Stomach (tissue), 9 donors: ENCODE data around the gene C4BPA. TPM values are rescaled to one million over a fixed set of nuclear protein-coding genes. Genes with fewer than 3 reads are reported as not detected.
A peak's percentile ranks its signal among the peaks of the same experiment; 100 is the strongest.

Experiments used
- DNase-seq, 2 donors: peaks; one replicate each; pipeline versions ENCODE4 v3.0.0 to v3.0.0-alpha.2; 2013 to 2019
- H3K27ac ChIP-seq, 5 donors: fragments of 200-600 bp in 4 of 5; sonication (generic) in 4 of 5; one replicate each; pipeline ENCODE4 v1.5.1; 2013 to 2019; ENCODE audit warnings: mild to moderate bottlenecking in 1 of 5, moderate library complexity in 1 of 5
- H3K27me3 ChIP-seq, 3 donors: fragments of 200-600 bp; sonication (generic); one replicate each; pipeline ENCODE4 v1.5.1; 2017 to 2019; ENCODE audit warnings: mixed run types in 1 of 3
- H3K36me3 ChIP-seq, 4 donors: fragments of 200-600 bp; sonication (generic); 1 replicate in 3 of 4; 2 replicates in 1 of 4; pipeline ENCODE4 v1.5.1; 2016 to 2019
- H3K4me1 ChIP-seq, 4 donors: fragments of 200-600 bp; sonication (generic); one replicate each; pipeline ENCODE4 v1.5.1; 2016 to 2019
- H3K4me3 ChIP-seq, 4 donors: fragments of 200-600 bp; sonication (generic) in 3 of 4; one replicate each; pipeline ENCODE4 v1.5.1; 2016 to 2019; ENCODE audit warnings: mild to moderate bottlenecking in 1 of 4
- H3K9me3 ChIP-seq, 4 donors: fragments of 200-600 bp; sonication (generic); one replicate each; pipeline ENCODE4 v1.5.1; 2016 to 2019
- EP300 ChIP-seq: sonication (generic); formaldehyde crosslinking; IDR thresholded peaks from one replicate; pipeline ENCODE4 v1.6.1; 2017; ENCODE audit warnings: antibody characterized with exemption
- POLR2A ChIP-seq, 4 donors: fragments of 450-650 bp; IDR thresholded peaks; one replicate each; pipeline ENCODE4 v1.6.1; 2016; ENCODE audit warnings: antibody characterized with exemption in 4 of 4, control low read depth in 2 of 4, mild to moderate bottlenecking in 1 of 4, moderate library complexity in 1 of 4
- POLR2AphosphoS5 ChIP-seq, 3 donors: sonication (generic); formaldehyde crosslinking; IDR thresholded peaks; one replicate each; pipeline ENCODE4 v1.6.1; 2016; ENCODE audit warnings: antibody characterized with exemption in 3 of 3
- WGBS, 5 donors: extraction: QIAGEN DNeasy Blood & Tissue Kit in 3 of 5; methylation state at CpG; one replicate each; pipeline versions ENCODE4 v1.1.5 to v1.1.7; 2013 to 2018; 5-methylcytosine and 5-hydroxymethylcytosine counted together
- intact Hi-C: fragments of 100-400 bp; cut with DNase I; formaldehyde crosslinking; loops from one replicate; pipeline ENCODE4 v1.15.1; 2023; ENCODE audit warnings: low total_unique reads
- polyA plus RNA-seq, 3 donors: library from polyadenylated mRNA; stranded (reverse); fragments of 200-250 nt; gene quantifications; one replicate each; pipeline ENCODE4 v1.2.3, GENCODE V29; 2013
- total RNA-seq, 5 donors: library from RNA; depleted of rRNA; stranded (reverse); fragments of >200 nt; gene quantifications; one replicate each; pipeline versions ENCODE4 v1.1.0 to v1.2.3, GENCODE V29; 2014 to 2016
- TF ChIP-seq, protein P1 (sequence below), 7 experiments: fragments of 450-650 bp in 4 of 7; fragments of 200-600 bp in 3 of 7; sonication (generic) in 3 of 7; IDR thresholded peaks; one replicate each; pipeline ENCODE4 v1.5.1; 2016 to 2019; ENCODE audit warnings: antibody characterized with exemption in 7 of 7, control low read depth in 2 of 7, mild to moderate bottlenecking in 1 of 7
- donor health status: healthy with polysubstance abuse.
- donor health status: Bipolar disorder and iron deficiency.
- donor health status: healthy.

Gene C4BPA
- total and polyA plus RNA-seq, 8 donors, result 1.2 to 24.6 (median 2.5) TPM; not detected in 5

DNA sequence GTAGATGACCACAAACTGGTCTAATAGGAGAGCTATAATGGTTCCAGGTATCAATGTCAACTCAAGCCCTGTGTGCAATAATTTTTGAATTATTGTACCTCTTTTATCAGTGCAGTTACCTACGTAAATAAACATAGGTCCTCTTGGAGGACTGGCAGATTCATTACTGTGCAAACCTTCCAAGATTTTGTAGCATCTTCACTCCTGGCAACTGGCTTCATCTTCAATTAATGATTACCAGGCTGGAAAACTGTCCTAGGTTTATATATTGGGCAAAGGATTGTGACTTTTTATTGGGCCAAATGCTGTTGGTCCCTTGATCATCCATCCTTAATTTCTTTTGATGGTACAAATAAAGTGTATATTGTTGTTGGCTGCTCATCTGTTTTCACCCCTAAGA lies 35.6 kb downstream of the C4BPA start:
- TF ChIP-seq POLR2AphosphoS5 (IDR thresholded peaks at IDR 0.05), result no peak
- TF ChIP-seq POLR2A (IDR thresholded peaks at IDR 0.05), result no peak
- TF ChIP-seq EP300, result no peak
- TF ChIP-seq, protein P1, sequence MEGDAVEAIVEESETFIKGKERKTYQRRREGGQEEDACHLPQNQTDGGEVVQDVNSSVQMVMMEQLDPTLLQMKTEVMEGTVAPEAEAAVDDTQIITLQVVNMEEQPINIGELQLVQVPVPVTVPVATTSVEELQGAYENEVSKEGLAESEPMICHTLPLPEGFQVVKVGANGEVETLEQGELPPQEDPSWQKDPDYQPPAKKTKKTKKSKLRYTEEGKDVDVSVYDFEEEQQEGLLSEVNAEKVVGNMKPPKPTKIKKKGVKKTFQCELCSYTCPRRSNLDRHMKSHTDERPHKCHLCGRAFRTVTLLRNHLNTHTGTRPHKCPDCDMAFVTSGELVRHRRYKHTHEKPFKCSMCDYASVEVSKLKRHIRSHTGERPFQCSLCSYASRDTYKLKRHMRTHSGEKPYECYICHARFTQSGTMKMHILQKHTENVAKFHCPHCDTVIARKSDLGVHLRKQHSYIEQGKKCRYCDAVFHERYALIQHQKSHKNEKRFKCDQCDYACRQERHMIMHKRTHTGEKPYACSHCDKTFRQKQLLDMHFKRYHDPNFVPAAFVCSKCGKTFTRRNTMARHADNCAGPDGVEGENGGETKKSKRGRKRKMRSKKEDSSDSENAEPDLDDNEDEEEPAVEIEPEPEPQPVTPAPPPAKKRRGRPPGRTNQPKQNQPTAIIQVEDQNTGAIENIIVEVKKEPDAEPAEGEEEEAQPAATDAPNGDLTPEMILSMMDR (IDR thresholded peaks at IDR 0.05), result no peak
- WGBS, 5 donors, result 88 to 95% (median 94%) methylated on average over 1 of the region's 1 CpG
- H3K27me3 ChIP-seq, result no peaks in the 10 kb centered on the region

DNA sequence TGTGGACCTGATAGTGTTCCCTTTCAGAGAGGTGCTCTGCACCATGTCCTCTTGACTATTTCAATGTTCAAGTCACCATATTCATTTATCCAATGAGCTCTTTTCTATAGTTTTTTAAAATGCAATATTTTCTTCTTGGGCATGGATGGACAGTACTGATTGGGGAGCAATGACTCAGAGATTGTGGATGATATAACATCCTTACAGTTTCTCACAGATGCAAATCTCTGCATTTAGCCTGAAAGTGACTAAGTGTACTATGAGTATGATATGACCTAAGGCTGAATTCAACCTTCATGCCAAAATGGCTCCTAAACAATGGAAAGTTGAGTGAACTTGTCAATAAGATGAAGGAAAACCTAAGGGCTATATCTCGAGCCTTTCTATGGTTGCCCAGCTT lies 36.5 kb downstream of the C4BPA start:
- H3K4me3 ChIP-seq, result no peak overlapping the region
- 51 to 86% (median 67%) methylated on average over 1 of the region's 1 CpG for WGBS, 5 donors
- no peak for TF ChIP-seq POLR2AphosphoS5 (IDR thresholded peaks at IDR 0.05)
- TF ChIP-seq, protein P1 (IDR thresholded peaks at IDR 0.05), result no peak
- TF ChIP-seq EP300, result no peak
- no peak for TF ChIP-seq POLR2A (IDR thresholded peaks at IDR 0.05)
- no peaks in the 10 kb centered on the region for H3K36me3 ChIP-seq
- no peak for DNase-seq
- intact Hi-C loops, result no loop called here
- H3K9me3 ChIP-seq, result no peaks in the 10 kb centered on the region
- no peaks in the 10 kb centered on the region for H3K27me3 ChIP-seq
- no peak overlapping the region for H3K27ac ChIP-seq
- no peaks in the 10 kb centered on the region for H3K4me1 ChIP-seq

More for the DNA sequence above, 35.6 kb downstream of the C4BPA start:
- no peak overlapping the region for H3K27ac ChIP-seq
- no peak overlapping the region for H3K4me3 ChIP-seq
- no peaks in the 10 kb centered on the region for H3K36me3 ChIP-seq
- DNase-seq, result no peak
- H3K4me1 ChIP-seq, result no peaks in the 10 kb centered on the region
- no peaks in the 10 kb centered on the region for H3K9me3 ChIP-seq
- intact Hi-C loops, result no loop called here

DNA sequence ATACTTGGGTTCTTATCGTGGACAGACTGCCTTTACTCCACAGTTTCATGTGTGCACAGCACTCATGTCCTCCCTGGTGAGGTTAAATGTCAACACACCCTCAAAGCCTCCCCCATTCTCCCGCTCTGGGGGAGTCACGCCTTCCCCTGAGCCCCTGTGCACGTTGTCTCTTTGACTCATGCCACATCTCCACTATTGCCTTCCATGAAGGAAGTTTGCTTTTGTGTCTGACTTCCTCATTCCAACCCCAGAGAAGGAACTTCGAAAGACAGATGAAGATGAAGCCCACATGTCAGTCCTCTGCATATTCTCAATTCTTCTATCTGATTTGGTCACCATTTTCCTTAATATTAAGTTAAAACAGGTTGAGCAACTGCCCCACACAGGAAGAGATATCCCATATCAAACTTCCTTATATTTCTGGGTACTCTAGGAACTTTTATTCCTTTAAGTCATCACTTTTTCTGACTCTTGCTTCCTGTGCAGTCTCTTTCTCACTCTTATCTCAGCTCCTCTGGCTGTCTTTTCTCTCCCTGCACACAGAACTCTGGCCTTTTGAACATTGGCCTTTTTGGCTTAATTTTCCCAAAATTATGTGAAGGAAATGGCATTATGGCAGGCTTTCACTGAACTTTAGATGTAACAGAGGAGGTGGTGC lies 41.5 kb downstream of the C4BPA start:
- no peaks in the 10 kb centered on the region for H3K9me3 ChIP-seq
- WGBS, 5 donors, result 51 to 59% (median 57%) methylated on average over 5 of the region's 5 CpGs
- no peaks in the 10 kb centered on the region for H3K27me3 ChIP-seq
- peak in 1 of 2 donors; percentile 2 for DNase-seq
- no peak overlapping the region for H3K4me3 ChIP-seq
- no peaks in the 10 kb centered on the region for H3K4me1 ChIP-seq
- TF ChIP-seq POLR2AphosphoS5 (IDR thresholded peaks at IDR 0.05) (no peak), EP300 (no peak), POLR2A (IDR thresholded peaks at IDR 0.05) (no peak)
- TF ChIP-seq, protein P1 (IDR thresholded peaks at IDR 0.05), result no peak
- intact Hi-C loops, result no loop called here
- H3K27ac ChIP-seq, result no peak overlapping the region
- H3K36me3 ChIP-seq, result no peaks in the 10 kb centered on the region

DNA sequence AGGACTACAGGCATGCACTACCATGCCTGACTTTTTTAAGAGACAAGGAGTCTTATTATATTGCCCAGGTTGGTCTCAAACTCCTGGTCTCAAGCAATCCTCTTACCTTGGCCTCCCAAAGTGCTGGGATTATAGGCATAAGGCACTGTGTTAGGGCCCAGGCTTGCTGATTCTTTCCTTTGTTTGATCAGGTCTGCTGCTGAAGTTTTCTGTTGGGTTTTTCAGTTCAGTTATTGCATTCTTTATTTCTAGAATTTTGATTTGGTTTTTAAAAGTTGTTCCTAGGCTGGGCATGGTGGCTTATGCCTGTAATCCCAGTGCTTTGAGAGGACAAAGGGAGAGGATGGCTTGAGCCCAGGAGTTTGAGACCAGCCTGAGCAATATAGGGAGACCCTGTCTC lies 47.9 kb downstream of the C4BPA start:
- Histone ChIP-seq H3K36me3 (peaks cover 0 to 5% (median 0%) of the 10 kb centered on the region in 4 donors), H3K4me3 (no peak overlapping the region), H3K27ac (no peak overlapping the region), H3K9me3 (peaks cover 0 to 15% (median 5%) of the 10 kb centered on the region in 4 donors), H3K4me1 (no peaks in the 10 kb centered on the region), H3K27me3 (no peaks in the 10 kb centered on the region)
- intact Hi-C loops, result no loop called here
- TF ChIP-seq, protein P1 (IDR thresholded peaks at IDR 0.05), result no peak
- no peak for TF ChIP-seq POLR2A (IDR thresholded peaks at IDR 0.05)
- TF ChIP-seq POLR2AphosphoS5 (IDR thresholded peaks at IDR 0.05), result no peak
- no peak for TF ChIP-seq EP300
- no peak for DNase-seq
